OCI-LY7 (cell line): Measurements from ENCODE around the gene SVOPL. TPM values are rescaled to one million over a fixed set of nuclear protein-coding genes. Genes with fewer than 3 reads are reported as not detected.

Experiments used
- BruUV-seq: library from RNA; stranded (reverse); fragments of 400-500 nt; replicated peaks from 2 replicates; lab custom pipeline; 2021; lab: Mats Ljungman, UMichigan
- CTCF ChIA-PET: fragments of 300-600 bp; sonication (Branson Sonifier 250); formaldehyde crosslinking; loops from one replicate; lab custom pipeline; 2022; ENCODE audit warnings: antibody characterized with exemption; ENCODE audit not compliant: unreplicated experiment; lab: Charles Lee
- POLR2A ChIA-PET: fragments of 300-600 bp; sonication (Branson Sonifier 250); formaldehyde crosslinking; loops from one replicate; lab custom pipeline; 2022; ENCODE audit warnings: antibody characterized with exemption; lab: Charles Lee
- DNase-seq: peaks from one replicate; pipeline ENCODE4 v3.0.0-alpha.2; 2015; ENCODE audit warnings: low spot score
- H2AFZ ChIP-seq: fragments of 200-600 bp; sonication (generic), shearing (Covaris generic); 2 replicates; pipeline ENCODE4 v1.6.1; 2014; ENCODE audit warnings: mild to moderate bottlenecking, antibody characterized with exemption, low read length, moderate library complexity
- H3K27ac ChIP-seq: fragments of 200-600 bp; sonication (generic); 2 replicates; pipeline ENCODE4 v1.5.1; 2014; ENCODE audit warnings: mixed run types, low read depth, mild to moderate bottlenecking, moderate library complexity, low read length, inconsistent platforms; ENCODE audit not compliant: poor library complexity, severe bottlenecking
- H3K36me3 ChIP-seq: fragments of 200-600 bp; sonication (generic); 2 replicates; pipeline ENCODE4 v1.6.1; 2014; ENCODE audit warnings: mild to moderate bottlenecking, antibody characterized with exemption, low read length, moderate library complexity, mixed read lengths; ENCODE audit not compliant: insufficient read depth
- H3K4me1 ChIP-seq: fragments of 200-600 bp; sonication (generic); 2 replicates; pipeline ENCODE4 v1.5.1; 2014; ENCODE audit warnings: mild to moderate bottlenecking, low read length; ENCODE audit not compliant: insufficient read depth, poor library complexity, severe bottlenecking
- H3K4me2 ChIP-seq: fragments of 200-600 bp; sonication (generic); 2 replicates; pipeline ENCODE4 v1.6.1; 2014; ENCODE audit warnings: mild to moderate bottlenecking, low read length
- H3K4me3 ChIP-seq: fragments of 200-600 bp; sonication (generic); 2 replicates; pipeline ENCODE4 v1.5.1; 2014; ENCODE audit warnings: mild to moderate bottlenecking, low read depth, low read length; ENCODE audit not compliant: poor library complexity, severe bottlenecking
- H3K79me2 ChIP-seq: fragments of 200-600 bp; sonication (generic); 2 replicates; pipeline ENCODE4 v1.6.1; 2016; ENCODE audit warnings: low read depth, mild to moderate bottlenecking, low read length, moderate library complexity, mixed read lengths; ENCODE audit not compliant: insufficient read depth
- H3K9me2 ChIP-seq: fragments of 200-600 bp; sonication (generic); 2 replicates; pipeline ENCODE4 v1.6.1; 2016; ENCODE audit warnings: mild to moderate bottlenecking, low read length, mixed read lengths; ENCODE audit not compliant: insufficient read depth
- H3K9me3 ChIP-seq: fragments of 200-600 bp; sonication (generic); 2 replicates; pipeline ENCODE4 v1.6.1; 2014; ENCODE audit warnings: mild to moderate bottlenecking, mixed run types, low read length, mixed read lengths
- H4K20me1 ChIP-seq: fragments of 200-600 bp; sonication (generic); 2 replicates; pipeline ENCODE4 v1.6.1; 2014; ENCODE audit warnings: mild to moderate bottlenecking, antibody characterized with exemption, low read length, moderate library complexity, mixed read lengths; ENCODE audit not compliant: insufficient read depth
- EZH2phosphoT487 ChIP-seq: fragments of 200-600 bp; sonication (generic); IDR thresholded peaks from 2 replicates; pipeline ENCODE4 v1.6.1; 2018; ENCODE audit warnings: low read depth, borderline replicate concordance, mild to moderate bottlenecking, mixed run types, antibody characterized with exemption, low read length, moderate library complexity, mixed read lengths
- intact Hi-C: fragments of 100-400 bp; cut with micrococcal nuclease; formaldehyde crosslinking; loops from one replicate; pipeline ENCODE4 v1.10.0; 2022; ENCODE audit not compliant: unreplicated experiment
- total RNA-seq, 2 experiments: library from RNA; depleted of rRNA in 1 of 2; stranded (reverse); fragments of >200 nt in 1 of 2; shearing (Covaris generic) in 1 of 2; gene quantifications; 2 replicates each; pipeline ENCODE4 v1.2.3, GENCODE V29; 2014 to 2022
- TF ChIP-seq, protein P1 (sequence below): fragments of 200-600 bp; sonication (generic); conservative IDR thresholded peaks from 2 replicates; pipeline ENCODE4 v1.5.1; 2014; ENCODE audit warnings: mild to moderate bottlenecking, antibody characterized with exemption, low read length, moderate library complexity, mixed read lengths

SVOPL gene
- total RNA-seq, 2 experiments from 2014 or later: not detected

- ChIA-PET POLR2A (interaction anchor here (0.6 to 1.1 kb wide), 3 partner anchors 8 to 717 kb away, joined by 3 to 5 read pairs (median 3); no protein-coding TSS in a partner anchor), CTCF (no interaction called here)
- Histone ChIP-seq H3K4me2 (no peak overlapping the region), H3K79me2 (no peaks in the 10 kb centered on the region), H4K20me1 (no peaks in the 10 kb centered on the region), H3K4me3 (no peak overlapping the region), H3K9me2 (no peaks in the 10 kb centered on the region), H3K9me3 (no peaks in the 10 kb centered on the region), H2AFZ (no peak overlapping the region), H3K36me3 (no peaks in the 10 kb centered on the region), H3K4me1 (no peaks in the 10 kb centered on the region), H3K27ac (no peak overlapping the region)
- TF ChIP-seq, protein P1, sequence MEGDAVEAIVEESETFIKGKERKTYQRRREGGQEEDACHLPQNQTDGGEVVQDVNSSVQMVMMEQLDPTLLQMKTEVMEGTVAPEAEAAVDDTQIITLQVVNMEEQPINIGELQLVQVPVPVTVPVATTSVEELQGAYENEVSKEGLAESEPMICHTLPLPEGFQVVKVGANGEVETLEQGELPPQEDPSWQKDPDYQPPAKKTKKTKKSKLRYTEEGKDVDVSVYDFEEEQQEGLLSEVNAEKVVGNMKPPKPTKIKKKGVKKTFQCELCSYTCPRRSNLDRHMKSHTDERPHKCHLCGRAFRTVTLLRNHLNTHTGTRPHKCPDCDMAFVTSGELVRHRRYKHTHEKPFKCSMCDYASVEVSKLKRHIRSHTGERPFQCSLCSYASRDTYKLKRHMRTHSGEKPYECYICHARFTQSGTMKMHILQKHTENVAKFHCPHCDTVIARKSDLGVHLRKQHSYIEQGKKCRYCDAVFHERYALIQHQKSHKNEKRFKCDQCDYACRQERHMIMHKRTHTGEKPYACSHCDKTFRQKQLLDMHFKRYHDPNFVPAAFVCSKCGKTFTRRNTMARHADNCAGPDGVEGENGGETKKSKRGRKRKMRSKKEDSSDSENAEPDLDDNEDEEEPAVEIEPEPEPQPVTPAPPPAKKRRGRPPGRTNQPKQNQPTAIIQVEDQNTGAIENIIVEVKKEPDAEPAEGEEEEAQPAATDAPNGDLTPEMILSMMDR: no peak
- no peak for TF ChIP-seq EZH2phosphoT487
- BruUV-seq: no TSS peak
- DNase-seq: no peak
- intact Hi-C loops: no loop called here
These were observed 68.1 kb downstream of the SVOPL start for GRCh38 chr7:138632826-138633602.

- Histone ChIP-seq H3K9me3 (no peaks in the 10 kb centered on the region), H4K20me1 (no peaks in the 10 kb centered on the region), H3K27ac (no peak overlapping the region), H3K79me2 (no peaks in the 10 kb centered on the region), H3K4me3 (no peak overlapping the region), H3K9me2 (no peaks in the 10 kb centered on the region), H2AFZ (no peak overlapping the region), H3K4me2 (no peak overlapping the region), H3K36me3 (no peaks in the 10 kb centered on the region), H3K4me1 (no peaks in the 10 kb centered on the region)
- ChIA-PET POLR2A (interaction anchor here (1.0 kb wide), 1 partner anchor 10 kb away, joined by 5 read pairs; no protein-coding TSS in a partner anchor), CTCF (no interaction called here)
- no peak for DNase-seq
- no TSS peak for BruUV-seq
- TF ChIP-seq, protein P1: no peak
- no peak for TF ChIP-seq EZH2phosphoT487
- intact Hi-C loops: no loop called here
These were observed 68.8 kb downstream of the SVOPL start for GRCh38 chr7:138632384-138632783.

DNA sequence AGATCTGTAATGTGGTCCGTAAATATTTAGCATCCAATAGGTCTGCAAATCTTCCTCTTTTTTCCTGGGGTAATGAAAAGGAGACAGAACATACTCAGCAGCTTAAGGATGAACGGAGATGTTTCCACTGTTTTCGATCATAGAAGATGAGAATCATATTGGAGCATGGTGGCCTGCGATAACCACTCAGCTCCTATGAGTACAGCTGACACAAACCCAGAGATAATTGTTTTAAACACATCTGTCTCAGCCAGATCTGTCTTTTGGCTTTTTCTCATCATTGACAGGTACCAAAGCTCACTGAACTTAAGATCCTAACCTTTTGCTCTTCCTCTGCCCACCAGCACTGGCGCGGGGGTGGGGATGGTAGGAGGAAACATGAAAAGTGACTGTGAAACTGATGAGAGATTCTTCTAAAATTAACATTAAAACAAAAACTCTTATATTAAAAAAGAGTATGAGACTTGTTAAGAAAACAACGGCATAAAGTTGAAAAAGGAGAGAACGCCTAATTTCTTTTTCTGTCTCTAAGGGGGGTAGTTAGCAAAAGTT lies 71.0 kb downstream of the SVOPL start:
- Histone ChIP-seq H3K27ac (no peak overlapping the region), H3K4me3 (no peak overlapping the region), H3K79me2 (no peaks in the 10 kb centered on the region), H3K4me2 (no peak overlapping the region), H2AFZ (no peak overlapping the region), H3K9me3 (no peaks in the 10 kb centered on the region), H3K4me1 (no peaks in the 10 kb centered on the region), H4K20me1 (no peaks in the 10 kb centered on the region), H3K9me2 (no peaks in the 10 kb centered on the region), H3K36me3 (no peaks in the 10 kb centered on the region)
- CTCF ChIA-PET: no interaction called here
- BruUV-seq: no TSS peak
- DNase-seq: no peak
- POLR2A ChIA-PET: no interaction called here
- intact Hi-C loops: no loop called here
- no peak for TF ChIP-seq EZH2phosphoT487
- TF ChIP-seq, protein P1: no peak
